Lower lobe of right lung (tissue), 2 donors: ENCODE data around the gene MAOB. TPM values are rescaled to one million over a fixed set of nuclear protein-coding genes. Genes with fewer than 3 reads are reported as not detected.
"Not testable (repeated sequence)": the region's sequence is repeated elsewhere in the genome, so short reads cannot be mapped to it uniquely, and the experiment has no call there.

Source experiments
- ATAC-seq, 2 donors: fragments of 200-7000 bp; cut with Tn5 transposase; one replicate each; pipeline ENCODE4 v1.9.1; 2020 to 2022; ENCODE audit warnings: mild to moderate bottlenecking in 2 of 2, moderate library complexity in 2 of 2
- DNase-seq: peaks from one replicate; pipeline ENCODE4 v3.0.0-alpha.2; 2020
- H3K27ac ChIP-seq: fragments of 200-600 bp; one replicate; pipeline ENCODE4 v1.8.0; 2022
- H3K27me3 ChIP-seq: fragments of 200-600 bp; one replicate; pipeline ENCODE4 v1.8.0; 2022; ENCODE audit warnings: low read depth
- H3K36me3 ChIP-seq: fragments of 200-600 bp; one replicate; pipeline ENCODE4 v1.8.0; 2022; ENCODE audit warnings: mild to moderate bottlenecking
- H3K4me1 ChIP-seq: fragments of 200-600 bp; one replicate; pipeline ENCODE4 v1.8.0; 2022
- H3K4me3 ChIP-seq: fragments of 200-600 bp; one replicate; pipeline ENCODE4 v1.8.0; 2022; ENCODE audit warnings: mild to moderate bottlenecking
- H3K9me3 ChIP-seq: fragments of 200-600 bp; one replicate; pipeline ENCODE4 v1.8.0; 2022
- CTCF ChIP-seq: fragments of 200-600 bp; IDR thresholded peaks from one replicate; pipeline ENCODE4 v1.8.0; 2022; ENCODE audit warnings: antibody characterized with exemption, mild to moderate bottlenecking
- intact Hi-C: fragments of 100-400 bp; cut with DNase I; formaldehyde crosslinking; loops from one replicate; pipeline ENCODE4 v1.11.0; 2022
- long read RNA-seq: library from polyadenylated mRNA; unstranded; transcript quantifications from one replicate; pipeline ENCODE4 v2.0.0, GENCODE V29; 2021
- total RNA-seq: library from RNA; stranded (reverse); fragmentation: NEBNext Ultra II Directional; extraction: Animal tissue kit (Norgen Biotek cat#: 25700); gene quantifications from one replicate; pipeline ENCODE4 v1.2.1, GENCODE V29; 2021
- donor health status: DM: no; HTN: yes; CAD: no; lungs with severe emphysema.

The MAOB gene
- 23.4 TPM for total RNA-seq
- long read RNA-seq, transcript MAOB-201 (15 exons, 2,566 nt): major isoform, 76 of 92 reads
- long read RNA-seq, partial matches to known transcripts: 9 of 92 reads
- long read RNA-seq, other reads (novel, unspliced or antisense): 7 of 92 reads

- Histone ChIP-seq H3K36me3 (no peaks in the 10 kb centered on the region), H3K27me3 (no peaks in the 10 kb centered on the region), H3K4me1 (no peaks in the 10 kb centered on the region), H3K9me3 (no peaks in the 10 kb centered on the region), H3K27ac (peak within 1 kb of the TSS; percentile 64), H3K4me3 (peak within 1 kb of the TSS; percentile 46)
- ATAC-seq (peak; percentile 90 to 91), DNase-seq (peak; percentile 46)
- intact Hi-C loops: no loop called here
- no peak for TF ChIP-seq CTCF
Observed at GRCh38 chrX:43882294-43882681, at the start of gene MAOB. Gene MAOB (minus strand): TSS chrX:43882450. CDS start chrX:43882299, 151 bp downstream.

- ATAC-seq, H3K4me1 ChIP-seq, DNase-seq, H3K36me3 ChIP-seq, H3K4me3 ChIP-seq, H3K9me3 ChIP-seq, intact Hi-C loops, H3K27ac ChIP-seq, H3K27me3 ChIP-seq: not testable (repeated sequence)
Observed at GRCh38 chrX:43922032-43922431, 39.8 kb upstream of the MAOB start.

- intact Hi-C loops, H3K27me3 ChIP-seq, H3K27ac ChIP-seq, H3K9me3 ChIP-seq, H3K4me3 ChIP-seq, H3K4me1 ChIP-seq, H3K36me3 ChIP-seq, ATAC-seq, DNase-seq: not testable (repeated sequence)
Observed at GRCh38 chrX:43910772-43911171, 28.5 kb upstream of the MAOB start.

- H3K36me3 ChIP-seq: no peaks in the 10 kb centered on the region
- H3K4me1 ChIP-seq: no peaks in the 10 kb centered on the region
- intact Hi-C loops: no loop called here
- H3K4me3 ChIP-seq: no peak overlapping the region
- no peaks in the 10 kb centered on the region for H3K9me3 ChIP-seq
- ATAC-seq (no peak), DNase-seq (no peak)
- H3K27me3 ChIP-seq: no peaks in the 10 kb centered on the region
- no peak for TF ChIP-seq CTCF
- H3K27ac ChIP-seq: no peak overlapping the region
Observed at GRCh38 chrX:43910012-43910411, 27.8 kb upstream of the MAOB start.

GRCh38 chrX:43909141-43909540 lies 26.9 kb upstream of the MAOB start:
- Histone ChIP-seq H3K36me3 (no peaks in the 10 kb centered on the region), H3K27ac (no peak overlapping the region), H3K4me3 (no peak overlapping the region), H3K4me1 (no peaks in the 10 kb centered on the region), H3K27me3 (no peaks in the 10 kb centered on the region), H3K9me3 (no peaks in the 10 kb centered on the region)
- ATAC-seq (no peak), DNase-seq (no peak)
- TF ChIP-seq CTCF: no peak
- intact Hi-C loops: no loop called here

GRCh38 chrX:43899878-43900815 lies 17.9 kb upstream of the MAOB start:
- H3K4me3 ChIP-seq: no peak overlapping the region
- H3K9me3 ChIP-seq: no peaks in the 10 kb centered on the region
- no peaks in the 10 kb centered on the region for H3K36me3 ChIP-seq
- no peak for DNase-seq
- H3K27ac ChIP-seq: no peak overlapping the region
- no peaks in the 10 kb centered on the region for H3K4me1 ChIP-seq
- no peaks in the 10 kb centered on the region for H3K27me3 ChIP-seq
- intact Hi-C loops: no loop called here
- no peak for ATAC-seq
- no peak for TF ChIP-seq CTCF
